HG02884 (cell line): Measurements from ENCODE around the gene DYRK3.

Experiments used
- ATAC-seq: cut with Tn5 transposase; IDR thresholded peaks from one replicate; pipeline ENCODE4 v1.9.1; 2021; ENCODE audit warnings: mild to moderate bottlenecking, moderate library complexity; ENCODE audit not compliant: unreplicated experiment

DYRK3 gene

GRCh38 chr1:206658981-206659273 is 23.6 kb downstream of the DYRK3 start:
- no peak for ATAC-seq

GRCh38 chr1:206660136-206660535 is 24.8 kb downstream of the DYRK3 start:
- ATAC-seq, result no peak

- ATAC-seq, result no peak
Measured at GRCh38 chr1:206661161-206661820, 26.0 kb downstream of the DYRK3 start.

GRCh38 chr1:206662396-206663092 is 27.2 kb downstream of the DYRK3 start:
- no peak for ATAC-seq

GRCh38 chr1:206663362-206663761 is 28.0 kb downstream of the DYRK3 start:
- ATAC-seq, result no peak

GRCh38 chr1:206663832-206664652 is 28.7 kb downstream of the DYRK3 start:
- no peak for ATAC-seq

- no peak for ATAC-seq
Measured at GRCh38 chr1:206664740-206665139, 29.4 kb downstream of the DYRK3 start.

- no peak for ATAC-seq
Measured at GRCh38 chr1:206666031-206666561, 30.8 kb downstream of the DYRK3 start.

GRCh38 chr1:206666954-206667665 is 31.8 kb downstream of the DYRK3 start:
- ATAC-seq, result no peak

GRCh38 chr1:206668351-206668750 is 33.0 kb downstream of the DYRK3 start:
- ATAC-seq, result no peak

- no peak for ATAC-seq
Measured at GRCh38 chr1:206668874-206669410, 33.6 kb downstream of the DYRK3 start.

GRCh38 chr1:206672011-206672688 is 36.8 kb downstream of the DYRK3 start:
- no peak for ATAC-seq

GRCh38 chr1:206672844-206673758 is 37.8 kb downstream of the DYRK3 start:
- no peak for ATAC-seq

GRCh38 chr1:206674236-206674635 is 38.9 kb downstream of the DYRK3 start:
- ATAC-seq, result no peak

- ATAC-seq, result no peak
Measured at GRCh38 chr1:206674745-206675175, 39.4 kb downstream of the DYRK3 start.

GRCh38 chr1:206676499-206676898 is 41.2 kb downstream of the DYRK3 start:
- no peak for ATAC-seq

GRCh38 chr1:206678490-206678889 is 43.2 kb downstream of the DYRK3 start:
- ATAC-seq, result no peak

GRCh38 chr1:206679738-206680211 is 44.4 kb downstream of the DYRK3 start:
- ATAC-seq, result peak; percentile 77

GRCh38 chr1:206680279-206680678 is 44.9 kb downstream of the DYRK3 start:
- ATAC-seq, result no peak
